Gastrocnemius medialis (tissue), 4 donors: Measurements from ENCODE around the gene PRICKLE4.

ENCODE experiments used
- POLR2A ChIP-seq, 2 donors: fragments of 450-650 bp; IDR thresholded peaks; one replicate each; pipeline ENCODE4 v1.6.1; 2017; ENCODE audit warnings: antibody characterized with exemption in 2 of 2, mild to moderate bottlenecking in 2 of 2, moderate library complexity in 2 of 2
- TF ChIP-seq, protein P1 (sequence below), 5 experiments: fragments of 450-650 bp in 3 of 5; fragments of 200-600 bp in 2 of 5; sonication (generic) in 2 of 5; IDR thresholded peaks in 4 of 5; conservative IDR thresholded peaks in 1 of 5; 1 replicate in 4 of 5; 2 replicates in 1 of 5; pipeline ENCODE4 v1.5.1; 2016 to 2019; ENCODE audit warnings: antibody characterized with exemption in 5 of 5, mild to moderate bottlenecking in 3 of 5, moderate library complexity in 3 of 5

DNA sequence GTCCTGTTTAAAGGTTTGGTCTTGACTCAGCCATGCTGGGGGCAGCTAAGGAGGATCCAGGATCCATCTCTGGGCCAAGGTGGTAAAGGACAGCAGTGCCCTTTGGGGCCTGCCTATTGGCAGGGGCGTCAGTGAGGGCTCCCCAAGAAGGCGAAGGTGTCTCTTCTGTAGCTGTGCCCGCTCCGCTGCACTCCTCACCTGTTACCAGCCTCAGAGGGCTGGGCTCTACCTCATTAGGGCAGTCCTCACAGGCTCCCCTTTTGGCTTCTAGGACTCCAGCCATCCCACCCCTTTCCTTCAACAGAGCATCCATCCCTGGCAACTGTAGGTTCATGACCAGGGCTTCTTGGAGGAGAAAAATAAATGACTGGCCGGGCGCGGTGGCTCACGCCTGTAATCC, 11.2 kb upstream of the PRICKLE4 start:
- TF ChIP-seq, protein P1, sequence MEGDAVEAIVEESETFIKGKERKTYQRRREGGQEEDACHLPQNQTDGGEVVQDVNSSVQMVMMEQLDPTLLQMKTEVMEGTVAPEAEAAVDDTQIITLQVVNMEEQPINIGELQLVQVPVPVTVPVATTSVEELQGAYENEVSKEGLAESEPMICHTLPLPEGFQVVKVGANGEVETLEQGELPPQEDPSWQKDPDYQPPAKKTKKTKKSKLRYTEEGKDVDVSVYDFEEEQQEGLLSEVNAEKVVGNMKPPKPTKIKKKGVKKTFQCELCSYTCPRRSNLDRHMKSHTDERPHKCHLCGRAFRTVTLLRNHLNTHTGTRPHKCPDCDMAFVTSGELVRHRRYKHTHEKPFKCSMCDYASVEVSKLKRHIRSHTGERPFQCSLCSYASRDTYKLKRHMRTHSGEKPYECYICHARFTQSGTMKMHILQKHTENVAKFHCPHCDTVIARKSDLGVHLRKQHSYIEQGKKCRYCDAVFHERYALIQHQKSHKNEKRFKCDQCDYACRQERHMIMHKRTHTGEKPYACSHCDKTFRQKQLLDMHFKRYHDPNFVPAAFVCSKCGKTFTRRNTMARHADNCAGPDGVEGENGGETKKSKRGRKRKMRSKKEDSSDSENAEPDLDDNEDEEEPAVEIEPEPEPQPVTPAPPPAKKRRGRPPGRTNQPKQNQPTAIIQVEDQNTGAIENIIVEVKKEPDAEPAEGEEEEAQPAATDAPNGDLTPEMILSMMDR (IDR thresholded peaks at IDR 0.05 in 4 of 5, conservative IDR thresholded peaks at IDR 0.05 in 1 of 5): no peak
- no peak for TF ChIP-seq POLR2A (IDR thresholded peaks at IDR 0.05)
